Activated naive CD8-positive, alpha-beta T cell treated with anti-CD3 and anti-CD28 coated beads, Interleukin-2, amount 50 U/mL, for 24 hours (primary cell): ENCODE results near the gene FXYD4.
"Not testable (repeated sequence)": the region's sequence is repeated elsewhere in the genome, so short reads cannot be mapped to it uniquely, and the experiment has no call there.

Experiments used
- ATAC-seq: fragments of 150-1000 bp; cut with Tn5 transposase; one replicate; pipeline ENCODE4 v1.10.0; 2021
- DNase-seq: peaks from one replicate; pipeline ENCODE4 v3.0.0; 2021
- H3K27ac Mint-ChIP-seq: one replicate; pipeline ENCODE4 v1.8.0; 2021; ENCODE audit warnings: mild to moderate bottlenecking, mixed read lengths
- H3K27me3 Mint-ChIP-seq: one replicate; pipeline ENCODE4 v1.8.0; 2021; ENCODE audit warnings: mixed read lengths
- H3K36me3 Mint-ChIP-seq: one replicate; pipeline ENCODE4 v1.8.0; 2021; ENCODE audit warnings: low read depth, mixed read lengths
- H3K4me1 Mint-ChIP-seq: one replicate; pipeline ENCODE4 v1.8.0; 2021; ENCODE audit warnings: mixed read lengths
- H3K4me3 Mint-ChIP-seq: one replicate; pipeline ENCODE4 v1.8.0; 2021; ENCODE audit warnings: mild to moderate bottlenecking, moderate library complexity, mixed read lengths
- H3K9me3 Mint-ChIP-seq: one replicate; pipeline ENCODE4 v1.8.0; 2021; ENCODE audit warnings: mixed read lengths

FXYD4 gene

DNA sequence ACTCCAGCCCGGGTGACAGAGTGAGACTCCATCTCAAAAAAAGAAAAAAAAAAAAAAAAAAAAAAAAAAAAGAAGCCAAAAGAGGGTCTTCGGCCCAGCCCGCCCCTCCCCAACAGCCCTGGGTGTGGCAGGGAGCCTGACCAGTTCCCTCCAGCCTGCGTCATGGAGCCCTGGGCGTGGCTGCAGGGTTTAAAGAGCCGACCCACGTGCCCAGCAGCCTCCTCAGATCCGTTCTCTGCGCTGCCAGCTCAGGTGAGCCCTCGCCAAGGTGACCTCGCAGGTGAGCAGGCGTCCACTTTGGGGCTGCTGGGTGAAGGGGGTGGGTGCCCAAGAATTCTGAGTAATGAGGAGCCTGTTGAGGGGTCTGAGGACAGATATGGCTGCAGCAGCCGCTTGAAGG lies at the start of gene FXYD4:
Gene FXYD4, plus strand, starts transcription at position 219 of the 400 bp plus-strand sequence. CDS start 2,111 bp downstream, outside the sequence.
- Mint-ChIP-seq H3K36me3 (no peaks in the 10 kb centered on the region), H3K4me1 (peaks cover 10% of the 10 kb centered on the region), H3K27me3 (no peaks in the 10 kb centered on the region), H3K4me3 (no peak within 1 kb of the TSS), H3K9me3 (no peaks in the 10 kb centered on the region), H3K27ac (no peak within 1 kb of the TSS)
- ATAC-seq = no peak
- no peak for DNase-seq

DNA sequence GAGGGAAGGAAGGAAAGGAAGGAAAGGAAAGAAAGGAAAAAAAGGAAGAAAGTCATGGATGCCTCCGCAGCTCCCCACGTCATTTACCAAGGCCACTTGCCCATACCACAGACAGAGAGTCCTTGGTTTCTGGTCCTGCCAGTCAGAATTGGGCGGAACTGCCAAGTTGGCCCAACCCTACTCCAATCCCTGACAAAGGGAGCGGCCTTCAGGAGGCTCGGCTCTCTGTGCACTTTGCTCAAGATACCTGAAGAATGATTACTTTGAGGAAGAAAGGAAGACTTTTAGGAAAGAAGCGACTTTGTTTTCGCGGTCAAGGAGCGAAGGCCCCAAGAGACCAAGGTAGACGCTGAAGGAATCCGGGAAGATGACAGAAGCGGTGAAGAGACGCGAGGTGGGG lies 49.1 kb upstream of the FXYD4 start:
- no peak overlapping the region for H3K27ac Mint-ChIP-seq
- H3K4me1 Mint-ChIP-seq = peaks cover 9% of the 10 kb centered on the region
- H3K36me3 Mint-ChIP-seq = no peaks in the 10 kb centered on the region
- H3K9me3 Mint-ChIP-seq = no peaks in the 10 kb centered on the region
- no peak overlapping the region for H3K4me3 Mint-ChIP-seq
- ATAC-seq = no peak
- DNase-seq = no peak
- peaks cover 10% of the 10 kb centered on the region for H3K27me3 Mint-ChIP-seq

DNA sequence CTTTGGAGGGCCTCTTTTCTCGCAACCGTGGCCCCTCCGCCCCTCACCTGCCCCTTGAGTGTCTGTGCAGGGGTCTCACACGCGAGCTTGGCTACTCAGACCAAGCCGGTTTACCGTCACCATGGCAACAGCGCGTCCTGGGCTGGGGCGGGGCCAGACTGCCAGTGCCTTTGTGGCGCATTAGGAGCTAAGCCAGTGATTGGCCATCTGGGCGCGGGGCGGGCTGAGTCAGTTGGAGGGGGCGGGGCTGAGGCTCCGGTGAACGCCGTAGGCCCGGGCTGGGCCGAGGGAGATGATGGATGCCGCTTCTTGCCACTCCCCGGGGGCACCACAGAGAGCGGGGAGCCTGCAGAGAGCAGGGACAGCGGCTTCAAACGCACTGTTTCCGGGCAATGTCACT lies 48.7 kb upstream of the FXYD4 start:
- ATAC-seq = peak; percentile 91
- DNase-seq = peak; percentile 85
- H3K36me3 Mint-ChIP-seq = no peaks in the 10 kb centered on the region
- no peak overlapping the region for H3K27ac Mint-ChIP-seq
- peaks cover 9% of the 10 kb centered on the region for H3K4me1 Mint-ChIP-seq
- no peaks in the 10 kb centered on the region for H3K9me3 Mint-ChIP-seq
- no peak overlapping the region for H3K4me3 Mint-ChIP-seq
- peaks cover 10% of the 10 kb centered on the region for H3K27me3 Mint-ChIP-seq

- Mint-ChIP-seq H3K9me3 (no peaks in the 10 kb centered on the region), H3K36me3 (no peaks in the 10 kb centered on the region), H3K27me3 (peaks cover 10% of the 10 kb centered on the region), H3K4me3 (no peak overlapping the region), H3K27ac (no peak overlapping the region), H3K4me1 (peaks cover 9% of the 10 kb centered on the region)
- ATAC-seq (no peak), DNase-seq (no peak)
These were observed 48.2 kb upstream of the FXYD4 start for GRCh38 chr10:43323245-43323644.

DNA sequence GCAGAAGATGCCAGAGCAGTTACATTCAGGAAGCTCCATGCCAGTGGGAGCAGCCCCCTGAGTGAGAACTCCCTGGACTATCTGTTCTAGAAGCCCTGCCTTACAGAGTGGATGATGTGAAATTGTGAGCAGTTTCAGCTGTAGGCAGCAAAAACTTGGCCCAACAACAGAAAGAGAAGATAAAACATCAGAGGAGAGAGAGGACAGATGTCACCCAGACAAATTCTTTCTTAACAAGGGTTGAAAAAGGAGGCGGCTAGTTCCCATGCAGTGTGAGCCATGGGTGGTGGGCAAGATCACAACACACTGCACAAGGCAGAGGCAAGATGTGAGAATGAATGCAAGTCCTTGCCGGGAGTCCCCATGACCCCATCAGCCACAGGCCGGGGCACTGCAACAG lies 46.6 kb upstream of the FXYD4 start:
- Mint-ChIP-seq H3K27me3 (peaks cover 10% of the 10 kb centered on the region), H3K36me3 (no peaks in the 10 kb centered on the region), H3K27ac (no peak overlapping the region), H3K9me3 (no peaks in the 10 kb centered on the region), H3K4me3 (no peak overlapping the region), H3K4me1 (peaks cover 9% of the 10 kb centered on the region)
- ATAC-seq (no peak), DNase-seq (no peak)

DNA sequence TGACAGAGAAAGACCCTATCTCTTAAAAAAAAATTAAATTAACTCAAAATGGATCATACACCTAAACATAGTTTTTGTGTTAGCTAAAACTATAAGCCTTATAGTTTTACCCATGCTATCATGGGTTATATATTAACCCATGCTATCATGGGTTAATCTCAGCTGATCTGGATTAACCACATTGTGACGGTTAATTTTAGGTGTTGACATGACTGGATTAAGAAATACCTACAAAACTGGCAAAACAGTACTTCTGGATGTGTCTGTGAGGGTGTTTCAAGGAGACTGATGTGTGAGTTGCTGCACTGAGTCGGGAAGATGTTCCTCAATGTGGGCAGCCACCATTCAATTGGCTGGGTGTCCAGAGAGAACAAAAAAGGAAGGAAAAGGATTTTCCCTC lies 44.3 kb upstream of the FXYD4 start:
- H3K4me3 Mint-ChIP-seq = no peak overlapping the region

GRCh38 chr10:43327986-43328385 lies 43.5 kb upstream of the FXYD4 start:
- H3K4me3 Mint-ChIP-seq = no peak overlapping the region
- ATAC-seq = no peak

More for the DNA sequence above, 44.3 kb upstream of the FXYD4 start:
- Mint-ChIP-seq H3K4me1 (peaks cover 17% of the 10 kb centered on the region), H3K27ac (no peak overlapping the region), H3K9me3 (no peaks in the 10 kb centered on the region), H3K27me3 (peaks cover 4% of the 10 kb centered on the region), H3K36me3 (no peaks in the 10 kb centered on the region)
- no peak for DNase-seq
- ATAC-seq = no peak

GRCh38 chr10:43328810-43329209 lies 42.6 kb upstream of the FXYD4 start:
- H3K4me3 Mint-ChIP-seq, DNase-seq, H3K27me3 Mint-ChIP-seq, ATAC-seq, H3K36me3 Mint-ChIP-seq, H3K9me3 Mint-ChIP-seq, H3K27ac Mint-ChIP-seq: not testable (repeated sequence)
- peaks cover 18% of the 10 kb centered on the region for H3K4me1 Mint-ChIP-seq

More at GRCh38 chr10:43327986-43328385, 43.5 kb upstream of the FXYD4 start:
- H3K9me3 Mint-ChIP-seq = no peaks in the 10 kb centered on the region
- no peaks in the 10 kb centered on the region for H3K36me3 Mint-ChIP-seq
- no peak for DNase-seq
- H3K27ac Mint-ChIP-seq = no peak overlapping the region
- H3K27me3 Mint-ChIP-seq = no peaks in the 10 kb centered on the region
- peaks cover 16% of the 10 kb centered on the region for H3K4me1 Mint-ChIP-seq

DNA sequence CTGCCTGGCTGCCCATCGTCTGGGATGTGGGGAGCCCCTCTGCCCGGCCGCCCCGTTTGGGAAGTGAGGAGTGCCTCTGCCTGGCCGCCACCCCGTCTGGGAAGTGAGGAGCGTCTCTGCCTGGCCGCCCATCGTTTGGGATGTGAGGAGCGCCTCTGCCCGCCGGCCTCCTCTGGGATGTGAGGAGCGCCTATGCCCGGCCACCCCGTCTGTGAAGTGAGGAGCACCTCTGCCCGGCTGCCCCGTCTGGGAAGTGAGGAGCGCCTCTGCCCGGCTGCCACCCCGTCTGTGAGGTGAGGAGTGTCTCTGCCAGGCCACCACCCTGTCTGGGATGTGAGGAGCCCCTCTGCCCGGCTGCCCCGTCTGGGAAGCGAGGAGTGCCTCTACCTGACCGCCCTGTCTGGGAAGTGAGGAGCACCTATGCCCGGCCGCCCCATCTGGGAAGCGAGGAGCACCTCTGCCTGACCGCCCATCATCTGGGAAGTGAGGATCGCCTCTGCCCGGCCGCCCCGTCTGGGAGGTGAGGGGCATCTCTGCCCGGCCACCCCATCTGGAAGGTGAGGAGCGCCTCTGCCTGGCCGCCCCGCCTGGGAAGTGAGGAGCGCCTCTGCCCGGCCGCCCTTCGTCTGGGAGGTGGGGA lies 42.1 kb upstream of the FXYD4 start:
- not testable (repeated sequence) for H3K9me3 Mint-ChIP-seq, H3K27me3 Mint-ChIP-seq, ATAC-seq

DNA sequence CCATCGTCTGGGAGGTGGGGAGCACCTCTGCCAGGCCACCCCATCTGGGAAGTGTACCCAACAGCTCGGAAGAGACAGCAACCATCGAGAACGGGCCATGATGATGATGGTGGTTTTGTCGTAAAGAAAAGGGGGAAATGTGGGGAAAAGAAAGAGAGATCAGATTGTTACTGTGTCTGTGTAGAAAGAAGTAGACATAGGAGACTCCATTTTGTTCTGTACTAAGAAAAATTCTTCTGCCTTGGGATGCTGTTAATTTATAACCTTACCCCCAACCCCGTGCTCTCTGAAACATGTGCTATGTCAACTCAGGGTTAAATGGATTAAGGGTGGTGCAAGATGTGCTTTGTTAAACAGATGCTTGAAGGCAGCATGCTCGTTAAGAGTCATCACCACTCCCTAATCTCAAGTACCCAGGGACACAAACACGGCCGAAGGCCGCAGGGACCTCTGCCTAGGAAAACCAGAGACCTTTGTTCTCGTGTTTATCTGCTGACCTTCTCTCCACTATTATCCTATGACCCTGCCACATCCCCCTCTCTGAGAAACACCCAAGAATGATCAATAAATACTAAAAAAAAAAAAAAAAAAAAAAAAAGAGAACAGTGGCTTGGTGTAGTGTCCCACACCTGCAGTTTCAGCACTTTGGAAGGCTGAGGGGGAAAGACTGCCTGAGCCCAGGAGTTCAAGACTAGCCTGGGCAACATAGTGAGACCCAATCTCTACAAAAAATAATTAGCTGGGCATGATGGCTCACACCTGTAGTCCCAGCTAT lies 41.2 kb upstream of the FXYD4 start:
- not testable (repeated sequence) for H3K9me3 Mint-ChIP-seq, ATAC-seq, H3K27me3 Mint-ChIP-seq, DNase-seq, H3K27ac Mint-ChIP-seq, H3K4me3 Mint-ChIP-seq, H3K36me3 Mint-ChIP-seq
- H3K4me1 Mint-ChIP-seq = peaks cover 22% of the 10 kb centered on the region

More for the DNA sequence above, 42.1 kb upstream of the FXYD4 start:
- not testable (repeated sequence) for H3K27ac Mint-ChIP-seq, H3K36me3 Mint-ChIP-seq, H3K4me3 Mint-ChIP-seq, DNase-seq
- H3K4me1 Mint-ChIP-seq = peaks cover 22% of the 10 kb centered on the region

DNA sequence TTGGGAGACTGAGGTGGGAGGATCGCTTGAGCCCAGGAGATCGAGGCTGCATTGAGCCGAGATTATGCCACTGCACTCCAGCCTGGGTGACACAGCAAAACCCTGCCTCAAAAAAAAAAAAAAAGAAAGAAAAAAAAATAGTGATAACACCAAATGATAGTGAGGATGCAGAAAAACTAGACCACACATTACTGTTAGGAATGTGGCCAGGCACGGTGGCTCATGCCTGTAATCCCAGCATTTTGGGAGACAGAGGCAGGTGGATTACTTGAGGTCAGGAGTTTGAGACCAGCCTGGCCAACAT lies 40.7 kb upstream of the FXYD4 start:
- H3K4me3 Mint-ChIP-seq, H3K9me3 Mint-ChIP-seq, H3K27ac Mint-ChIP-seq, H3K36me3 Mint-ChIP-seq, H3K27me3 Mint-ChIP-seq, ATAC-seq, DNase-seq: not testable (repeated sequence)
- peaks cover 22% of the 10 kb centered on the region for H3K4me1 Mint-ChIP-seq

DNA sequence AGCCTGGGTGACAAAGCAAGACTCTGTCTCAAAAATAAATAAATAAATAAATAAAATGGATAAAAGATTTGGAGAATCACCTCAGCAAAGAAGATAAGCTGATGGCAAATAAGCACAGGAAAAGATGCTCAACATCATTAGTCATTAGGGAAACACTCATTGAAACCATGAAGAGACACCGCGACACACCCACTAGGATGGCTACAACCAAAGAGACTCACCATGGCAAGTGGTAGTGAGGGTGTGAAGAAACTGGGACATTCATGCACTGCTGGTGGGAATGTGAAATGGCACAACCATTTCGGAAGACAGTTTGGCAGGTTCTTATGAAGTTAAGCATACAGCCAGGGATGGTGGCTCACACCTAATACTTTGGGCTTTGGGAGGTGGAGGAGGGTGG lies 37.8 kb upstream of the FXYD4 start:
- no peak for ATAC-seq
- H3K4me1 Mint-ChIP-seq = peaks cover 22% of the 10 kb centered on the region

GRCh38 chr10:43336061-43336460 lies 35.4 kb upstream of the FXYD4 start:
- H3K27ac Mint-ChIP-seq = no peak overlapping the region
- H3K4me3 Mint-ChIP-seq = no peak overlapping the region
- peaks cover 22% of the 10 kb centered on the region for H3K4me1 Mint-ChIP-seq

More for the DNA sequence above, 37.8 kb upstream of the FXYD4 start:
- Mint-ChIP-seq H3K27ac (no peak overlapping the region), H3K27me3 (peaks cover 8% of the 10 kb centered on the region), H3K4me3 (no peak overlapping the region), H3K9me3 (no peaks in the 10 kb centered on the region), H3K36me3 (no peaks in the 10 kb centered on the region)
- no peak for DNase-seq

GRCh38 chr10:43336641-43337318 lies 34.7 kb upstream of the FXYD4 start:
- H3K27ac Mint-ChIP-seq = no peak overlapping the region
- peaks cover 18% of the 10 kb centered on the region for H3K4me1 Mint-ChIP-seq
- peaks cover 13% of the 10 kb centered on the region for H3K27me3 Mint-ChIP-seq

More at GRCh38 chr10:43336061-43336460, 35.4 kb upstream of the FXYD4 start:
- Mint-ChIP-seq H3K27me3 (peaks cover 13% of the 10 kb centered on the region), H3K9me3 (no peaks in the 10 kb centered on the region), H3K36me3 (no peaks in the 10 kb centered on the region)
- DNase-seq (no peak), ATAC-seq (no peak)

DNA sequence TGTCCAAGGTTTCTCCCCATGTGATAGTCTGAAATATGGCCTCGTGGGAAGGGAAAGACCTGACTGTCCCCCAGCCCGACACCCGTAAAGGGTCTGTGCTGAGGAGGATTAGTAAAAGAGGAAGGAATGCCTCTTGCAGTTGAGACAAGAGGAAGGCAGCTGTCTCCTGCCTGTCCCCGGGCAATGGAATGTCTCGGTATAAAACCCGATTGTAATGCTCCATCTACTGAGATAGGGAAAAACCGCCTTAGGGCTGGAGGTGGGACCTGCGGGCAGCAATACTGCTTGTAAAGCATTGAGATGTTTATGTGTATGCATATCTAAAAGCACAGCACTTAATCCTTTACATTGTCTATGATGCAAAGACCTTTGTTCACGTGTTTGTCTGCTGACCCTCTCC lies 33.9 kb upstream of the FXYD4 start:
- not testable (repeated sequence) for H3K27ac Mint-ChIP-seq
- peaks cover 13% of the 10 kb centered on the region for H3K27me3 Mint-ChIP-seq

More at GRCh38 chr10:43336641-43337318, 34.7 kb upstream of the FXYD4 start:
- Mint-ChIP-seq H3K36me3 (no peaks in the 10 kb centered on the region), H3K9me3 (no peaks in the 10 kb centered on the region), H3K4me3 (no peak overlapping the region)
- DNase-seq (no peak), ATAC-seq (no peak)

More for the DNA sequence above, 33.9 kb upstream of the FXYD4 start:
- not testable (repeated sequence) for H3K36me3 Mint-ChIP-seq, DNase-seq, H3K4me3 Mint-ChIP-seq, H3K9me3 Mint-ChIP-seq, ATAC-seq
- H3K4me1 Mint-ChIP-seq = peaks cover 12% of the 10 kb centered on the region
